GM21447 (cell line): ENCODE results near the gene STOM.

Experiments
- ATAC-seq: cut with Tn5 transposase; IDR thresholded peaks from one replicate; pipeline ENCODE4 v1.9.1; 2021; ENCODE audit not compliant: unreplicated experiment

The STOM gene

GRCh38 chr9:121372239-121373010 lies 2.4 kb upstream of the STOM start:
- no peak for ATAC-seq

GRCh38 chr9:121371495-121372061 lies 1.5 kb upstream of the STOM start:
- no peak for ATAC-seq

- no peak for ATAC-seq
Observed at GRCh38 chr9:121368745-121369144, 1.3 kb downstream of the STOM start.

- ATAC-seq: no peak
Observed at GRCh38 chr9:121368138-121368522, 1.9 kb downstream of the STOM start.

- no peak for ATAC-seq
Observed at GRCh38 chr9:121367306-121368137, 2.5 kb downstream of the STOM start.

- ATAC-seq: no peak
Observed at GRCh38 chr9:121366611-121367192, 3.3 kb downstream of the STOM start.

GRCh38 chr9:121365564-121365963 lies 4.5 kb downstream of the STOM start:
- no peak for ATAC-seq

- ATAC-seq: no peak
Observed at GRCh38 chr9:121364886-121365285, 5.2 kb downstream of the STOM start.

- no peak for ATAC-seq
Observed at GRCh38 chr9:121364077-121364476, 6.0 kb downstream of the STOM start.

GRCh38 chr9:121363622-121363961 lies 6.5 kb downstream of the STOM start:
- no peak for ATAC-seq

GRCh38 chr9:121362813-121363621 lies 7.0 kb downstream of the STOM start:
- no peak for ATAC-seq

- ATAC-seq: no peak
Observed at GRCh38 chr9:121360601-121361374, 9.3 kb downstream of the STOM start.

- ATAC-seq: no peak
Observed at GRCh38 chr9:121359351-121360294, 10.4 kb downstream of the STOM start.

GRCh38 chr9:121358751-121359150 lies 11.3 kb downstream of the STOM start:
- peak; percentile 58 for ATAC-seq

- ATAC-seq: no peak
Observed at GRCh38 chr9:121357011-121357410, 13.0 kb downstream of the STOM start.

GRCh38 chr9:121354762-121355161 lies 15.3 kb downstream of the STOM start:
- ATAC-seq: no peak

- peak; percentile 6 for ATAC-seq
Observed at GRCh38 chr9:121354141-121354540, 15.9 kb downstream of the STOM start.

GRCh38 chr9:121353241-121354061 lies 16.6 kb downstream of the STOM start:
- ATAC-seq: peak; percentile 96
